ENCODE measurements around the gene LIN52. TPM values are rescaled to one million over a fixed set of nuclear protein-coding genes. Genes with fewer than 3 reads are reported as not detected.

The LIN52 gene
- total and polyA plus RNA-seq, 10 donors, result 4.0 to 11.3 (median 8.5) TPM

- TF ChIP-seq CTCF (IDR thresholded peaks at IDR 0.05 in 8 of 11, conservative IDR thresholded peaks at IDR 0.05 in 3 of 11) (no peak), POLR2A (IDR thresholded peaks at IDR 0.05) (no peak), POLR2AphosphoS5 (IDR thresholded peaks at IDR 0.05) (no peak)
- 80 to 92% (median 86%) methylated on average over 2 of the region's 2 CpGs for WGBS, 5 donors
- no peaks in the 10 kb centered on the region for H3K27me3 ChIP-seq (replicated peaks in 1 of 7)
- no peak overlapping the region for H3K4me3 ChIP-seq
- H3K27ac ChIP-seq, result no peak overlapping the region
- intact Hi-C loops (cut with DNase I; ENCODE audit: low total_unique reads), result no loop called here
- H3K9me3 ChIP-seq, result no peaks in the 10 kb centered on the region
- no peak for DNase-seq
- H3K4me1 ChIP-seq, result no peaks in the 10 kb centered on the region
- H3K36me3 ChIP-seq, result peaks cover 0 to 99% (median 56%) of the 10 kb centered on the region in 6 donors
Measured at GRCh38 chr14:74062809-74063150, 22.0 kb upstream of the LIN52 start.

- Histone ChIP-seq H3K4me1 (no peaks in the 10 kb centered on the region), H3K9me3 (no peaks in the 10 kb centered on the region), H3K36me3 (peaks cover 0 to 99% (median 51%) of the 10 kb centered on the region in 6 donors), H3K4me3 (no peak overlapping the region), H3K27ac (no peak overlapping the region), H3K27me3 (replicated peaks in 1 of 7) (no peaks in the 10 kb centered on the region)
- no peak for DNase-seq
- intact Hi-C loops (cut with DNase I; ENCODE audit: low total_unique reads), result no loop called here
- TF ChIP-seq POLR2A (IDR thresholded peaks at IDR 0.05) (no peak), POLR2AphosphoS5 (IDR thresholded peaks at IDR 0.05) (no peak), CTCF (IDR thresholded peaks at IDR 0.05 in 8 of 11, conservative IDR thresholded peaks at IDR 0.05 in 3 of 11) (no peak)
Measured at GRCh38 chr14:74064426-74064825, 20.3 kb upstream of the LIN52 start.

GRCh38 chr14:74064883-74065282 lies 19.9 kb upstream of the LIN52 start:
- Histone ChIP-seq H3K27me3 (replicated peaks in 1 of 7) (no peaks in the 10 kb centered on the region), H3K36me3 (peaks cover 0 to 99% (median 47%) of the 10 kb centered on the region in 6 donors), H3K4me1 (no peaks in the 10 kb centered on the region), H3K27ac (no peak overlapping the region), H3K4me3 (no peak overlapping the region), H3K9me3 (no peaks in the 10 kb centered on the region)
- no peak for DNase-seq
- intact Hi-C loops (cut with DNase I; ENCODE audit: low total_unique reads), result no loop called here
- TF ChIP-seq CTCF (IDR thresholded peaks at IDR 0.05 in 8 of 11, conservative IDR thresholded peaks at IDR 0.05 in 3 of 11) (no peak), POLR2A (IDR thresholded peaks at IDR 0.05) (no peak), POLR2AphosphoS5 (IDR thresholded peaks at IDR 0.05) (no peak)
- 81 to 95% (median 89%) methylated on average over 3 of the region's 3 CpGs for WGBS, 5 donors

GRCh38 chr14:74065746-74066575 lies 18.8 kb upstream of the LIN52 start:
- Histone ChIP-seq H3K4me1 (no peaks in the 10 kb centered on the region), H3K9me3 (no peaks in the 10 kb centered on the region), H3K27me3 (replicated peaks in 1 of 7) (no peaks in the 10 kb centered on the region), H3K36me3 (peaks cover 0 to 99% (median 45%) of the 10 kb centered on the region in 6 donors), H3K27ac (no peak overlapping the region), H3K4me3 (no peak overlapping the region)
- WGBS, 5 donors, result 82 to 94% (median 89%) methylated on average over 3 of the region's 3 CpGs
- TF ChIP-seq POLR2AphosphoS5 (IDR thresholded peaks at IDR 0.05), result no peak
- TF ChIP-seq POLR2A (IDR thresholded peaks at IDR 0.05), result no peak
- TF ChIP-seq CTCF (IDR thresholded peaks at IDR 0.05 in 8 of 11, conservative IDR thresholded peaks at IDR 0.05 in 3 of 11), result no peak
- intact Hi-C loops (cut with DNase I; ENCODE audit: low total_unique reads), result no loop called here
- no peak for DNase-seq

Data from spleen (tissue), 11 donors.